GM11168 (cell line): Measurements from ENCODE around the gene RANBP3.

Experiments used
- in situ Hi-C: fragments of 300-500 bp; cut with MboI; formaldehyde crosslinking; loops from one replicate; pipeline ENCODE4 v1.12.0; 2022; ENCODE audit warnings: low sequenced_read_pairs; ENCODE audit not compliant: unreplicated experiment

RANBP3 gene

DNA sequence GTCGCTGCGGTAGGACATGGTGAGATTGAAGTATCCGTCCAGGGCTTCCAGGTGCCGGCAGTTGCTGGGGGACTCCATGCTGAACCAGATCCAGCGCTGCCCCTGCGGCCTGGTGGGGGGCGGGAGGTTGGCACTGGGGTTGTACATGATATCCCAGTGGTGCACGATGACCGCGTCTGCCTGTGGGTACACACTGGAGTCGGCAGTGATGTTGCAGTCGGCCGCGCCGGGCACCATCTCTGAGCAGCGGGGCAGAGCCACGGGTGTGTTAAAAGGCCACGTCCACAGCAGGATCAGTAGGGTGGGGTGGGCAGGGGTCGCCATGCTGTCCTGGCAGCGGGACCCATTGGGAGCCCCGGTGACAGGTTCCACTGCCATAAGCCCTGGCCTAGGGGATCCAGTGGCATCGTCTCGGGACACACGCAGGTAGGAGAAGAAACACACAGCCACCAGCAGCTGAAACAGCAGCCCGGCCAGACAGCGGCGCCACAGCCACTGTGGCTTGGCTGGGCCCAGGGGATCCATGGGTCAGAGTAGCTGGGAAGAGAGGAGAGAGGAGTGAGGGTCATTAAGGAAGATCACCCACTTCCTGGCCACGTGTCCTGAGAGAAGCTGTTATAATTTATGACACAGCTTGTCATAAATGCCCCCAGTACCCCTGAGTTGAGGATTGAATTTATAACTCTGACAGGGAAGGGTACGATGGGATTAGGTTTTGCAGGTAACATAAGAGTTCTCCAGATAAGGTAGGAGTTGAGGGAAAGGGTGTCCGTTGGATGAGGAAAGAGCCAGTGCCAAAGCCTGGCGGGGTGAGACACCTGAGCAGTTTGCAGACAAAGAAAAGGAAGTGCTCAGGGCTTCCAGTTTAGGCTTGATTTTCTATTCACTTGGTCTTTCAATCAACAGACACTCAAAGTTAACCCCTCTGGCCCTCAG is 110.5 kb downstream of the RANBP3 start:
- in situ Hi-C loops: no loop called here
